OCI-LY3 (cell line): ENCODE results near the gene GDPD5.

ENCODE experiments used
- EZH2phosphoT487 ChIP-seq: fragments of 200-600 bp; shearing (Covaris generic); IDR thresholded peaks from 2 replicates; pipeline ENCODE4 v1.6.1; 2018; ENCODE audit warnings: antibody characterized with exemption, mixed run types, low read depth
- TF ChIP-seq, protein P1 (sequence below): fragments of 200-600, 300-600 bp; sonication (generic); IDR thresholded peaks from 2 replicates; pipeline ENCODE4 v1.5.1; 2014; ENCODE audit warnings: antibody characterized with exemption, low read length, low read depth

DNA sequence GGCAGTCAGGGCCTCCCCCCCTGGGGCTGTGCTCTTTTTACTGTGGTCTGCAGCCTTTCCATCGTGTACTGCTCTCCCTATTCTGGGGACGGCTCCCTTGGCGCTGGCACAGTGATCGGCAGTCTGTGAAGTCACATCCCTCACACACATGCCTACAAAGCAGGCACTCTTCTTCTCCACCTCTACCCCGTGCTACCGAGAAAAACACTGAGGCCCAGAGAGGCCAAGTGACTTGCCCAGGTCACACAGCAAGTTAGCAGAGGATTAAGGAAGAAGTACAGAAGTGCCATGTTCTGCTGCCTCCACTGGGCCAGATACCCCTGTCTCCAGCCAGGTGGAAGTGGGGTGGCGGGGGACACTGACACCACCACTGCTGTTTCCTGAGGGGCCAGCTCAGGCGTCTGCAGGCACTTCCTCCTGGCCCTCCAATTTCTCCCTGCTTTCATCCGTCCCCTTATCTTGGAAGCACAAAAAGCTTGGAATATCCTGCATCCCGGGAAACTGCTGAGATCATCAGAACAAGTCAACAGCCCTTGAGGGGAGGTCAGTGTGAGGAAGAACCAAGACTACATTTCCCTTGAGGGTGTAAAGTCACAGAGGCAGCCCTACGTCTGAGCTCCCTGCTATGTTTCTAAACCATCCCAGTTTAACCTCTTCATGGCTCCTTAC, 62.5 kb downstream of the GDPD5 start:
- TF ChIP-seq, protein P1, sequence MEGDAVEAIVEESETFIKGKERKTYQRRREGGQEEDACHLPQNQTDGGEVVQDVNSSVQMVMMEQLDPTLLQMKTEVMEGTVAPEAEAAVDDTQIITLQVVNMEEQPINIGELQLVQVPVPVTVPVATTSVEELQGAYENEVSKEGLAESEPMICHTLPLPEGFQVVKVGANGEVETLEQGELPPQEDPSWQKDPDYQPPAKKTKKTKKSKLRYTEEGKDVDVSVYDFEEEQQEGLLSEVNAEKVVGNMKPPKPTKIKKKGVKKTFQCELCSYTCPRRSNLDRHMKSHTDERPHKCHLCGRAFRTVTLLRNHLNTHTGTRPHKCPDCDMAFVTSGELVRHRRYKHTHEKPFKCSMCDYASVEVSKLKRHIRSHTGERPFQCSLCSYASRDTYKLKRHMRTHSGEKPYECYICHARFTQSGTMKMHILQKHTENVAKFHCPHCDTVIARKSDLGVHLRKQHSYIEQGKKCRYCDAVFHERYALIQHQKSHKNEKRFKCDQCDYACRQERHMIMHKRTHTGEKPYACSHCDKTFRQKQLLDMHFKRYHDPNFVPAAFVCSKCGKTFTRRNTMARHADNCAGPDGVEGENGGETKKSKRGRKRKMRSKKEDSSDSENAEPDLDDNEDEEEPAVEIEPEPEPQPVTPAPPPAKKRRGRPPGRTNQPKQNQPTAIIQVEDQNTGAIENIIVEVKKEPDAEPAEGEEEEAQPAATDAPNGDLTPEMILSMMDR, result no peak
- no peak for TF ChIP-seq EZH2phosphoT487
